LNCAP (cell line): Measurements from ENCODE around the gene DTX2.
"Not testable (repeated sequence)": the region's sequence is repeated elsewhere in the genome, so short reads cannot be mapped to it uniquely, and the experiment has no call there.

ENCODE experiments used
- TF ChIP-seq, protein P1 (sequence below): fragments of 450-650 bp; IDR thresholded peaks from 2 replicates; pipeline ENCODE4 v1.5.1; 2017; ENCODE audit warnings: mild to moderate bottlenecking

Gene DTX2

DNA sequence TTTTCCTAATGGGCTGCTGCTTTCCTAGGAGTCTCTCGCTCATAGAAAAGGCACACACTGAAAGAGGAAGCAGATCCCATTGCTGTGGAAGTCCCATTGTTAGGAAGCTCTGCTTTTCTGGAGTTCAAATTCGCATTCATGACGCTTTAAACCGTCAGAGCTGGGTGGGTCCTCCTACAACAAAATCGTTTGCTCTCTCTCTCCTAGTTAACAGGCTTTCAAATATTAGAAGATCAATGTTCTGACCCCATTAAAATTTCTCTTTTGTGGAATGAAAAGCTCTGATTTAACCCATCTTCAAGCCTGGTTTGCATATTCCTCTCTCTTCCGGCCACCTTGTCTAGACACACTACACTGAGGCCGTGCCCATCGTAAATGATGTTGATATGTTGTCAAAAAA, 81.7 kb downstream of the DTX2 start, which contains the start of gene SPDYE16:
TSS of gene SPDYE16 (minus strand) at position 101 of the 400 bp plus-strand sequence. CDS start 1,838 bp downstream, outside the sequence.
- TF ChIP-seq, protein P1, sequence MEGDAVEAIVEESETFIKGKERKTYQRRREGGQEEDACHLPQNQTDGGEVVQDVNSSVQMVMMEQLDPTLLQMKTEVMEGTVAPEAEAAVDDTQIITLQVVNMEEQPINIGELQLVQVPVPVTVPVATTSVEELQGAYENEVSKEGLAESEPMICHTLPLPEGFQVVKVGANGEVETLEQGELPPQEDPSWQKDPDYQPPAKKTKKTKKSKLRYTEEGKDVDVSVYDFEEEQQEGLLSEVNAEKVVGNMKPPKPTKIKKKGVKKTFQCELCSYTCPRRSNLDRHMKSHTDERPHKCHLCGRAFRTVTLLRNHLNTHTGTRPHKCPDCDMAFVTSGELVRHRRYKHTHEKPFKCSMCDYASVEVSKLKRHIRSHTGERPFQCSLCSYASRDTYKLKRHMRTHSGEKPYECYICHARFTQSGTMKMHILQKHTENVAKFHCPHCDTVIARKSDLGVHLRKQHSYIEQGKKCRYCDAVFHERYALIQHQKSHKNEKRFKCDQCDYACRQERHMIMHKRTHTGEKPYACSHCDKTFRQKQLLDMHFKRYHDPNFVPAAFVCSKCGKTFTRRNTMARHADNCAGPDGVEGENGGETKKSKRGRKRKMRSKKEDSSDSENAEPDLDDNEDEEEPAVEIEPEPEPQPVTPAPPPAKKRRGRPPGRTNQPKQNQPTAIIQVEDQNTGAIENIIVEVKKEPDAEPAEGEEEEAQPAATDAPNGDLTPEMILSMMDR: not testable (repeated sequence)
